Right renal pelvis (tissue), 4 donors: ENCODE measurements around the gene KCNN3. TPM values are rescaled to one million over a fixed set of nuclear protein-coding genes. Genes with fewer than 3 reads are reported as not detected.

Source experiments
- DNase-seq, 4 donors: peaks; one replicate each; pipeline ENCODE4 v3.0.0-alpha.2; 2013; ENCODE audit warnings: low read depth in 4 of 4, low spot score in 3 of 4, missing footprints in 1 of 4
- polyA plus RNA-seq, 4 donors: library from polyadenylated mRNA; unstranded; fragments of 120-200 nt; gene quantifications; one replicate each; pipeline ENCODE4 v1.2.1, GENCODE V29; 2013; ENCODE audit not compliant: insufficient read length in 4 of 4

Gene KCNN3
- polyA plus RNA-seq, 4 donors, result 2.3 to 2.8 (median 2.6) TPM

DNA sequence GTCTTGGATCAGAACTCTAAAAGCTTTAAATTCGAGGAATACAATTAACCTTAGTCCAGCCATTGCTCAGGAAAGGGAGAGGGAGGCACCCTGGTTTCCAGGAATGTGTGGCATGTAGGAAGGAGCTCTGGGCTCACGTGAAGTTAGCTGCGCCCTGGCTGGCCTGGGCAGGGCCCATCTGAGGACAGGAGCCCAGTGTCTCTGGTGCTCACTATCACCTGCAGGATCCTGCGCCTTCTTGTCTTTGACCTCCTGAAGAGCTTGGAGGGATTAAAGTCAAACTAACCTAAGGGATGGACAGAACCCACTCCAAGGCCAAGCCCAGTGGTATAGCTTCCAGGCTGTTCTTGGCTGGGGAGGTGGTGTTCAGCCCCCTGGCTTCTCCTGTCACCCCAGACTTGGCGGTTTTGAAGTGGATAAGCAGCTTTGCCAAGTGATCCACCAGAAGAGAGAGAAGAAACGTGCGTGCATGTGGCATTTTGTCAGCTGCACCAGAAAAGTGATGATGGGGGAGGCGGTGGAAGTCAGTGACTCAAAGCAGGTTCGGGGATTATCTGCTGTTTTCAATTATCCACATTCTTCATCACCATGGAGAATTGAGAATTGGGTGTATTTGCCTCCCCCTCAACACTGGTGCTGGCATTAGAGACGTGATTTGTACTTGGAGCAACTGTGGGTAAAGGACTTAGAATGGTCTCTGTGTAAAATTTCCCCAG is 11.9 kb upstream of the KCNN3 start:
- DNase-seq, result no peak

DNA sequence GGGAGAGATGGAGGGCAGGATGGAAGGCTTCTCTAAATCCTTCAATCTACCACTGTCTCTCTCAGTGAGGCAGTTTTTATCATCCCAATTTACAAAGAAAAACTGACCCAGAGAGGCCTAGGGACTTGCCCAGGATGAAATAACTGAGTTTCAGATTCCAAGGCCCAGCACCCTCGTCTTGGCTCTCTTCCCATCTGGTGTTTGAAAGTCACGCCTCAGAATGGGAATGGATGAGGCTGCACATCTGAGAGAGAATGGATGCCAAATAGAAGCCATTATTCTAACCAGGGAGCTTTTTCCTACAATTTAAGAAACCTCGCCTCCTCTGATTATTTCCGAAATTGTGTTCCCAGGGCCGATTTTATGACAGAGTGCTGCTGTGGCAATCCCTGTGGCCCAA is 10.6 kb upstream of the KCNN3 start:
- no peak for DNase-seq

DNA sequence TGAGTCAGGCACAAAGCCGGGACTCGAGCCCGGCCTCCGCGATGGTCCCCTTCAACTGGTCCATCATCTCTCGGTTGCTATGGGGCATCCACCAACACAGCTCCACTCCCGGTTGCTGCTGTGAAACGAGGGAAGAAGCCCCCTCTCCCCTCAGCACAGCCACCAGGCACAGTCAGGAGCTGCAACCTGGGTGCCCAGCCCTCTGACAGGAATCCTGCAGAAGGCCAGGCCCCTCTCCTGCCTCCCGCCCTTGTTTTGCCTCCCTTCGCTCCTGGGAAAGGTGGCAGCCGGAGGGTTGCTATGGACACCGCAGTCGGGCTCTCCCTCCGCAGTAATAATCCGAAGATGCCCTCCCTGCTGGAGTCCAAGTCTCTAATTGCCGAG is 8.9 kb upstream of the KCNN3 start:
- no peak for DNase-seq

- no peak for DNase-seq
Observed at GRCh38 chr1:154878371-154879037, 8.4 kb upstream of the KCNN3 start.

GRCh38 chr1:154877370-154877974 is 7.4 kb upstream of the KCNN3 start:
- DNase-seq, result no peak

DNA sequence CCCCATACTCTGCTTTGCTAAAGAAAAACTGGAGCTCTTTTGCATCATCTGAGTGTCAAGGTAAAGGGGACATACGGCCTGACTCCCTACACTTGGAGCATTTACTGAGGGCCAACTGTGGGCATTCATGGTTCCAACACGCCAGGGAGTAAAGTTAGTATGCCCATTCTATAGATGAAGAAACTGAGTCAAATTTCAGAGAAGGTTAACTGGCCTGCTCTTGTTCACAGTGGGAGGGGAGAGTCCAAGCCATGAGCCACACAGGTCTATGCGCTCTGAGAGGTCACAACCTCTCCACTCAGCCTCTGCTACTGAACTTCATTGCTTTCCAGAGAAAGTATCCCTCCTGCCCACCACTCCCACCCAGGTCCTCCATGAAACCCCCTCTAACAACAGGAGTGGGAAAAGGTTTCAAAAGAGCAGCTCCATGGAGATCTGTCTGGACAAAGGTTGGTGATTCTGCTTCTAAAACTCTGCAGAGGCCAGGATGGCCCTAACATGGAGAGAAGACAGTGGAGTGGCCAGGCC is 6.8 kb upstream of the KCNN3 start:
- no peak for DNase-seq

DNA sequence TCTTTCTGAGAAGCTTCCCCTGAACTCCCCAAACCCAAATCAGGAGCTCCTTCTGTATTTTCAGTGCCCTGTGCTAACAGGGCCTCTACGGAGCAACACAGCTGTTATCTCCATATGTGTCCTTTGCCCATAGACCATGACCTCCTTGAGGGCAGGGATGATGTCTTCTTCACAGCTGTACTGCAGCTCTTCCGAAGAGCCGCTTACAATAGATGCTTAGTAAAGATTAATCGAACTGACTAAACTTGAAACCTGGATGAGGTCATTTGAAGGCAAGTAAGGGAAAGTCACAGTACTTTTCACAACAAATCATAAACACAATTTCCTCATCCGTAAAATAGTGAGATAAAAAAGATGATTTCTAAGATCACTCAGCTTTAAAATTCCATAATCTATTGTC is 4.4 kb upstream of the KCNN3 start:
- DNase-seq, result no peak

GRCh38 chr1:154873321-154873950 is 3.4 kb upstream of the KCNN3 start:
- no peak for DNase-seq

DNA sequence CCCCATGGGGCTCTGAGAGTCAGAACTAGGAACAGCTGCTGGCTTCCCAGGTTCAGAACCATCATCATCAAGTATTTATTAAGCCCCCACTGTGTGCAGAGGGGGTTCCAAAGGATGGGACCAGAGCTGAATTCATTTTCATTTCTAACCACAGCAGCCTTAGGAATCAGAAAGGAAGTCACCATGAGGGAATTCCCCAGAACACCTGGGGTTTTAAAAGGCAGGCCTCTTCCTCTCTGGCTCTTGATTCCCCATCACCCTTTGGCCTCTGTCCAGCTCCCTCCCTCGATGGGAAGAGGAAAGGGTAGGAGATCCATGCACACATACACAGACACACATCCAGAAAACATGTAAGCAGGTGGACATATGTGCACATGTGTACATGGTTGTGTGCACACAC is 1.3 kb upstream of the KCNN3 start:
- DNase-seq, result no peak

DNA sequence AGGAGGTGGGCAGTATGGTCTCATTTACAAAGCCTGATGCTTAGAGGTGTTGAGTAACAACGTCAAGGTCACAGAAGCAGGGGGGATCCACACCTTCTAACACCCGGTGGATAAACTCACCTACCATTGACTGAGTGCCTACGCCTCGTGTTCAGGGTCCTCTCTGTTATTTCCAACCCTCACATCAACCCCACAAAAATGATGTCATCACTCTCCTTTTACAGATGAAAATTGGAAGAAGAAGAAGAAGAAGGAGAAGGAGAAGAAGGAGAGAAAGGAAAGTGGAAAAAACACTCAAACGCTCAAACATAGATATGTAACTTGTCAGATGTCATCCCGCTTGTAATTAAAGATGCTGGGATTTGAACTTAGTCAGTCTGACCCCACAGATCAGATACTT is 653 bp upstream of the KCNN3 start:
- DNase-seq, result no peak

GRCh38 chr1:154869351-154870114 is 548 bp downstream of the KCNN3 start:
- DNase-seq, result no peak

DNA sequence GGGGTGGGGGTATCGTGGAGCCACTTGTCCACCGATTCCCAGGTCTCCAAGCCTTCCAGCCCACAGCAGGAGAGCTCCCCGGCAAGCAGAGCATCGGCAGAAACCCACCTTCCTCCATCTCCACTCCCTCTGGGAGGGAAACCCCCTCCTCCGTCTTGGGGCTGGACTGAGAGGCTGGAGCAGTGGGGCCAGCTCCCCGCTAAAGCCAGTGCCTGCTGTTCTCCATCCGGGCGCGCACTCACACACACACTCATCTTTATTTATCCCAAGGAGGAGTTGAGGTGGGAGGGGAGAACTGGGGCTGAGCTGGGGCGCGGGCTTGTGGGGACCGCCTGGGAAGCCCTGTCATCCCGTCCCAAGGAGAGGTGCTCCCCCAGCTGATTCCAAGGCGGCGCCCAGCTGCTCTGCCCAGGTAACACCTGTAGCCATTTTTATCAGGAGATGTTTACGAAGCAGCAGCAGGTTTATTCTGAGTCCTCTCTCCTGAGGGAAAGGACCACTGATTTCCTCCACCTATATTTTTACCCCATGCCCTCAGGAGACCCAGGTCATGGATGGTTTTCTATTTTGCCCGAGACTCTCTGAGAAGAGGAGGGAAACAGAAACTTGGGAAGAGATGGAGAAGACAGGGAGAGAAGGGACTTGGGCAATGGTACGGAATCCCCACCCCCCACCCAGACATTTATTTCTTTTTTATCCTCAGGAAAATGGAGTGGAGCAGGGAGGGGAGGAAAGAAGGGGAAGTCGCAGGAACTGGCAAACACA is 2.1 kb downstream of the KCNN3 start:
- DNase-seq, result no peak

DNA sequence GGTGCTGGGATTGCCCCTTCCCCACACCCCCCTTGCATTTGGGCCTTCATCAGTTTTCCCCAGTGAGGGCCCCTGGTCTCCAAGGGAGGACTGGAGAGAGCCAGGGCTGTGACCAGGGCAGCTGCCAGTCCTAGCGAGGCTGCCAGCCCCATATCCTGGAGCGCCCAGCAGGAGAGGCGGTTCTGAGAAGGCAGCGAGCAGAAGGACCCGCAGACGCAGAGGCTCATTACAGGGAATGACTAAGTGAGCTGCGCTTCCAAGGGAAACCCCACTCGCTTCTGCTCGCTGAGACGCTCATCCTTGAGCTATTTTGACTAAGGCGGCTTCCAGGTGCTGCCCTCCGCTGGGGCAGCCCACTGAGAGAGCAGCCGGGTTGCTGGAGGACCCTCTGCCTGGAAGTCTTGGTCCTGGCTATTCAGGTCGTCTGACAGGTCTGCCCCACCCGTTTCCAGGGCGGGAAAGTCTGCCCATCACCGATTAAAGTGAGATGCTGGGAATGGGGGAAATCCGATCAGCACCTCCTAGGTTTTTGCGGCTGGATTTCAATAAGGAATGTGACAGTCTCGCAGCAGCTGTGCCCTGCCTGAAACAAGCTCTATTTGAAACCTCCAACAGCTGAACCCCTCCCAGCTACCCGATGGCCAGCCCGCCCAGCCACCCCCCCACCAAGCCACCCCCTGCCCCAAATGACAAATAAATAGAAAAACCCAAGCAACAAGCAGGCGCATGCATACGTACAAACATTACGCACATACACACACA is 2.8 kb downstream of the KCNN3 start:
- DNase-seq, result no peak

DNA sequence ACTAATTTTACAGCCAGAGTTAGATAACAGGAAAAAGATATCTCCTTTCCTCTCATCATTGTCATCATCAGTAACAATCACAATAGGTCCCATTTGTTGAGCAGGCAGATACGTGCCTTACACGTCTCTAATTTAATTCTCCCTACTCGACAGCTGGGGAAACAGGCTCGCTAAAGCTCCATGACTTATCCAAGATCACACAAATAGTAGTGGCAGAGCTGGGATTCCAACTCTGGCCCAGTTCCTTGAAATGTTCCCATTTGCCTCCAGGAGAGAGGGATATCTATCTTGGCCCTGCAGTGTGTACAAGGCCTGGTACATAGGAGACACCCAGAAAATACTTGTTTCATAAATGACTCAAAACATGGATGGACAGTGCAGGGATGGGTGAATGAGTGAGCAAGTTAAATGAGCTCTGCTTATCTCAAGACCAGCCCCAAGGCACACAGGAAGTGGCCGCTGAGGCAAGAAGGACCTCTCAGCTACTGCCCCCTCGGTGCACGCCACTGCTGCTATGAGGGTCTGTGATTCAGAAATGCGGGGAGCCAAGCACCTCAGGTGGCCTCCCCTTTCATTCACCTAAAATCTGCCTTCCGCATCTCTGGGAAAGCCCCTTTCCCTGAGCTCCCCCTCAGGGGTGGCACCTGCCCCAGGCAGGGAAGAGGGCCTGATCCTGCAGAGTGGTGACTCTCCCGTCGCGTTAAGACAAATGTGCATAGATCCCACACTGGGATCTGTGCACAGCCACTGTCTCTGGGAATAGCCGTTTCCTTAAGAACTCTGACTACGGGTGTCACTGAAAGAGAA is 3.6 kb downstream of the KCNN3 start:
- DNase-seq, result no peak

DNA sequence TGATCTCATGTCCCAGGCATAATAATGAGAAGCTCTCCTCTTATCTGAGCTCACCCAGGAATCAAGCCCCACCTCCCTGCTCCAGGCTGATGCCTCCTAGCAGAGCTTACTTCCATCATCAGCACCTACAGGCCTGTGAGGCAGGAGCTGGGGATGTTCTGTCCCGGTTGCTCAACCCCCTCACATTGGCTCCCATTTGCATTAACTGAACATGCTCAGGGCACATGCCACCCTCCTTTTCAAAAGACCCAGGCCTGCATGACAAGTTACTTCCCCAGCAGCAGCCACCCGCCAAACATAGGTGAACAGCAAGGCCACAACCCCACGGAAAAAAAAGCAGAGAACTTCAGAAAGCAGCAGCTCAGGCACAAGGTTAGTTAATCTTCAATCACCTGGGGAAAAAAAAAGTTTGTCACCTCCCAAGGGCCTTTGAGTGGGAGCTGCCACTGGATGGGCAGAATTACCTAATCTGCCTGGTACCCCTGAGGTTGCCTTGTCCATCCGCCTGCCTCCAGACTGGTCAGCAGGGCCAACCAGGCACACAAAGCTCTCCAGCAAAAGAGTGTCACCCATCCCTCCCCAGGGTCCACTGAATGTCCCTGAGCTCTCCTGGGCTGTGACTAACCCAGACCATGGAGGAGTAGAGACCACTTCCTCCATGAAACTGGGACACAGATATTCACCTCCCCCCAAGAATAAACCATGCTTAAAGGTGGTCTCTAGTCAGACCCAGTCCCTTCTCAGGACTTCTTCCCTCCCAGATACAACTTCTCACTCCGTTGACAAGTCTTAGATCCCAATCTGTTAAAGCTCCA is 4.4 kb downstream of the KCNN3 start:
- no peak for DNase-seq

GRCh38 chr1:154864189-154864975 is 5.7 kb downstream of the KCNN3 start:
- no peak for DNase-seq
